ENCODE data around the gene SPACA1. TPM values are rescaled to one million over a fixed set of nuclear protein-coding genes. Genes with fewer than 3 reads are reported as not detected.
"Not testable (repeated sequence)": the region's sequence is repeated elsewhere in the genome, so short reads cannot be mapped to it uniquely, and the experiment has no call there.

SPACA1 gene, protein sequence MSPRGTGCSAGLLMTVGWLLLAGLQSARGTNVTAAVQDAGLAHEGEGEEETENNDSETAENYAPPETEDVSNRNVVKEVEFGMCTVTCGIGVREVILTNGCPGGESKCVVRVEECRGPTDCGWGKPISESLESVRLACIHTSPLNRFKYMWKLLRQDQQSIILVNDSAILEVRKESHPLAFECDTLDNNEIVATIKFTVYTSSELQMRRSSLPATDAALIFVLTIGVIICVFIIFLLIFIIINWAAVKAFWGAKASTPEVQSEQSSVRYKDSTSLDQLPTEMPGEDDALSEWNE
- not detected in 2 replicates for total RNA-seq (ENCODE audit: low replicate concordance)

GRCh38 chr6:88047510-88048150 lies at the start of gene SPACA1:
SPACA1 (plus strand) TSS chr6:88047841; CDS start chr6:88047906, 65 bp downstream.
- no peak for TF ChIP-seq CTCF (IDR thresholded peaks at IDR 0.05; ENCODE audit: insufficient read depth, low read length)
- no peak within 1 kb of the TSS for H3K4me3 ChIP-seq (ENCODE audit: low read depth, low read length)
- no peak for DNase-seq (ENCODE audit: low read depth)

DNA sequence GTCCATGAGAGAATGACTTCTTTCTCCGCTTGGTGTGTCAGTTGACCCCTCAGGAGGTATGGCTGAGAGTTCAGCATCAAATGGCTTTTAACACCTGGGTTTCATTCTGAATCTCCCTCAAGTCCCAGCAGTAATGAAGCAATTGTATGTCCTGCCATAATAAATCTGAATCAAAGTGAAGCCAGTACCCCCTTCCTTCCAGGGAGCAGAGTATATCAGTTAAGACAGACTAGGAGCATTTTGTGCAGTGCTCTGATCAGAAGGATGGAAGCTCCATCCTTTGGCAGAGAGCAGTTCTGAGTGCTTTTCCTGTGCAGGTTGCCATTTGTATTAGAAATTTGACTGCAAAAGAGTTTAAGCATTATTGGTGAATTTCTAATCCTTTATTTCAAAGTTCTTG lies 46.9 kb upstream of the SPACA1 start:
- DNase-seq (ENCODE audit: low read depth) = no peak
- H3K4me3 ChIP-seq (ENCODE audit: low read depth, low read length) = no peak overlapping the region
- no peak for TF ChIP-seq CTCF (IDR thresholded peaks at IDR 0.05; ENCODE audit: insufficient read depth, low read length)

DNA sequence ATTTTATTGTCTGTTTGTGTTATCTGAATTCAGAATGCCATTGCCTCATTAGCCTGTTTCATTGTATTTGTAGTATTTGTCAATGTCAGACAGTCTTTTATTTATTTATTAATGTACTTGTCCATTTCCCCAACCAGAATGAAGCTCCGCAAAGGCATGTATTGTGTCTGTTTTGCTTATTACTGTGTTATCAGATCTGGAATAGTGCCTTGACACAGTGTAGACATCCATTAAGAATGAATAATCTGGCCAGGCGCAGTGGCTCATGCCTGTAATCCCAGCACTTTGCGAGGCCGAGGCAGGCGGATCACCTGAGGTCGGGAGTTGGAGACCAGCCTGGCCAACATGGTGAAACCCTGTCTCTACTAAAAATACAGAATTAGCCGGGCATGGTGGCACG lies 46.4 kb upstream of the SPACA1 start:
- not testable (repeated sequence) for DNase-seq (ENCODE audit: low read depth); H3K4me3 ChIP-seq (ENCODE audit: low read depth, low read length)

GRCh38 chr6:88004707-88005106 lies 42.9 kb upstream of the SPACA1 start:
- DNase-seq (ENCODE audit: low read depth) = no peak
- no peak overlapping the region for H3K4me3 ChIP-seq (ENCODE audit: low read depth, low read length)
- TF ChIP-seq CTCF (IDR thresholded peaks at IDR 0.05; ENCODE audit: insufficient read depth, low read length) = no peak

DNA sequence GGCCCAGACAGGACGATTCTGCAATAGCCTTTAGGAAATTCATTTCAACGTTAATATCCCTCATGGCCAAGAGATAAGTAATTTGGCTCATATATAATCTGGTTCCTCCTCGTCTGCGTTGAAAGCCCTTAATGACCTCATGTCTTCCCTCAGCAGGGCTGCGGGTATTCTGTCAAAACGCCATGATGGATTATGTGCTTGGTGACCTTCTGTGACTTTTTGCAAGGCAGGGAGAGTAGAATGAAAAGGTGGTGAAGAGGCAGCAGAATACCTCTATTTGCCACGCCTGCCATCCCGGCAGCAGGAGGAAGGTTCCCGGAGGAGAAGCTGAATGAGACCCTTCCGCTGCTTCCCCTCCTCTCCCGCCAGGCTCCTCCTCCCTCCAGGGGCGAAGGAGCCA lies 41.1 kb upstream of the SPACA1 start:
- no peak for DNase-seq (ENCODE audit: low read depth)
- no peak overlapping the region for H3K4me3 ChIP-seq (ENCODE audit: low read depth, low read length)
- TF ChIP-seq CTCF (IDR thresholded peaks at IDR 0.05; ENCODE audit: insufficient read depth, low read length) = no peak

GRCh38 chr6:88008411-88008810 lies 39.2 kb upstream of the SPACA1 start:
- H3K4me3 ChIP-seq (ENCODE audit: low read depth, low read length) = no peak overlapping the region
- DNase-seq (ENCODE audit: low read depth) = no peak
- no peak for TF ChIP-seq CTCF (IDR thresholded peaks at IDR 0.05; ENCODE audit: insufficient read depth, low read length)

GRCh38 chr6:88008831-88009231 lies 38.8 kb upstream of the SPACA1 start:
- H3K4me3 ChIP-seq (ENCODE audit: low read depth, low read length) = no peak overlapping the region
- no peak for DNase-seq (ENCODE audit: low read depth)
- no peak for TF ChIP-seq CTCF (IDR thresholded peaks at IDR 0.05; ENCODE audit: insufficient read depth, low read length)
